K562 (cell line): Measurements from ENCODE around the gene TRMT10A. TPM values are rescaled to one million over a fixed set of nuclear protein-coding genes. Genes with fewer than 3 reads are reported as not detected.

Source experiments
- ATAC-seq: fragments of 200-7000 bp; cut with Tn5 transposase; 3 replicates; pipeline ENCODE4 v1.9.1; 2020; ENCODE audit warnings: moderate library complexity
- BruUV-seq: library from RNA; stranded (reverse); fragments of 400-500 nt; replicated peaks from 2 replicates; lab custom pipeline; 2021; lab: Mats Ljungman, UMichigan
- CTCF ChIA-PET: fragments of 300-600 bp; formaldehyde crosslinking; extraction: SDS; loops from one replicate; lab custom pipeline; 2021; ENCODE audit warnings: low intra/inter-chr PET ratio; lab: Yijun Ruan, JAX
- POLR2A ChIA-PET: fragments of 300-600, 350-650 bp; sonication (Branson Sonifier 250); formaldehyde crosslinking; extraction: SDS; loops from one replicate; lab custom pipeline; 2021; ENCODE audit warnings: antibody characterized with exemption, inconsistent platforms; lab: Yijun Ruan, JAX
- DNase-seq, 4 experiments: peaks; one replicate each; pipeline versions ENCODE4 v3.0.0 to v3.0.0-alpha.2; 2011 to 2018; ENCODE audit warnings: low spot score in 3 of 4, mixed read lengths in 3 of 4; ENCODE audit errors: extremely low read depth in 1 of 4
- FAIRE-seq: peaks from 2 replicates; lab custom pipeline; 2011; peaks lifted over from hg19 to GRCh38; lab: Jason Lieb, UNC
- H2AFZ ChIP-seq: 2 replicates; pipeline ENCODE4 v1.6.0; 2011; ENCODE audit warnings: low read depth, low read length, control low read depth, inconsistent platforms
- H3K27ac ChIP-seq: fragments of 200-600 bp; 3 replicates; pipeline ENCODE4 v1.8.0; 2011; ENCODE audit warnings: low read depth, mild to moderate bottlenecking, control low read depth, inconsistent platforms, low read length, moderate library complexity, mixed read lengths; ENCODE audit errors: extremely low read depth
- H3K27me3 ChIP-seq, 2 experiments: fragments of 300-600 bp in 1 of 2; 2 replicates in 1 of 2; 3 replicates in 1 of 2; pipeline versions ENCODE4 v1.6.0 to v1.8.0; 2011; ENCODE audit warnings: inconsistent platforms in 2 of 2, low read length in 2 of 2, mild to moderate bottlenecking in 1 of 2, mixed read lengths in 1 of 2, moderate library complexity in 1 of 2; ENCODE audit not compliant: control insufficient read depth in 2 of 2, insufficient read depth in 2 of 2
- H3K36me3 ChIP-seq: fragments of 300-600 bp; 3 replicates; pipeline ENCODE4 v1.8.0; 2011; ENCODE audit warnings: mild to moderate bottlenecking, low read length, inconsistent platforms; ENCODE audit not compliant: control insufficient read depth, insufficient read depth
- H3K4me1 ChIP-seq, 2 experiments: fragments of 200-600 bp in 1 of 2; replicated peaks in 1 of 2; 2 replicates in 1 of 2; 3 replicates in 1 of 2; pipeline versions ENCODE4 v1.5.1 to v1.8.0; 2011; ENCODE audit warnings: inconsistent platforms in 2 of 2, low read length in 2 of 2, mild to moderate bottlenecking in 1 of 2, mixed read lengths in 1 of 2, moderate library complexity in 1 of 2; ENCODE audit not compliant: control insufficient read depth in 2 of 2, insufficient read depth in 2 of 2
- H3K4me2 ChIP-seq: 2 replicates; pipeline ENCODE4 v1.6.1; 2011; ENCODE audit warnings: low read length, control low read depth, inconsistent platforms, mixed read lengths; ENCODE audit not compliant: insufficient read depth
- H3K4me3 ChIP-seq: fragments of 200-600 bp; sonication (generic), shearing (Covaris generic); 2 replicates; pipeline ENCODE4 v1.5.1; 2016; ENCODE audit warnings: control low read depth, inconsistent platforms
- H3K79me2 ChIP-seq: fragments of 200-600 bp; 3 replicates; pipeline ENCODE4 v1.8.0; 2011; ENCODE audit warnings: low read length, inconsistent platforms; ENCODE audit not compliant: control insufficient read depth, insufficient read depth
- H3K9ac ChIP-seq, 2 experiments: 2 replicates each; pipeline versions ENCODE4 v1.6.0 to v1.6.1; 2011; ENCODE audit warnings: low read depth in 2 of 2, low read length in 2 of 2, control low read depth in 1 of 2, inconsistent platforms in 1 of 2, mild to moderate bottlenecking in 1 of 2, mixed read lengths in 1 of 2; ENCODE audit not compliant: insufficient read depth in 1 of 2
- H3K9me1 ChIP-seq: one replicate; pipeline ENCODE4 v1.6.0; 2011; ENCODE audit warnings: inconsistent platforms, mild to moderate bottlenecking, low read length, moderate library complexity; ENCODE audit not compliant: control insufficient read depth, insufficient read depth
- H3K9me3 ChIP-seq: replicated peaks from 2 replicates; pipeline ENCODE4 v1.5.1; 2011; ENCODE audit warnings: low read depth, low read length, inconsistent platforms; ENCODE audit not compliant: control insufficient read depth, insufficient read depth
- H4K20me1 ChIP-seq: replicated peaks from 2 replicates; pipeline ENCODE4 v1.6.1; 2011; ENCODE audit warnings: low read length, inconsistent platforms, mixed read lengths; ENCODE audit not compliant: control insufficient read depth, insufficient read depth
- ELF4 ChIP-seq: fragments of 450-650 bp; formaldehyde crosslinking; IDR thresholded peaks from 2 replicates; pipeline ENCODE4 v1.4.0; 2022; ENCODE audit warnings: missing genetic modification characterization
- FOXA1 ChIP-seq: fragments of 450-650 bp; IDR thresholded peaks from 2 replicates; pipeline ENCODE4 v1.6.1; 2016; ENCODE audit warnings: mild to moderate bottlenecking, borderline replicate concordance
- GTF2A2 ChIP-seq: IDR thresholded peaks from 2 replicates; pipeline ENCODE4 v1.6.1; 2016; ENCODE audit warnings: mild to moderate bottlenecking, missing genetic modification characterization, missing compliant biosample characterization
- MYBL2 ChIP-seq, 2 experiments: fragments of 450-650 bp in 1 of 2; sonication (generic) in 1 of 2; formaldehyde crosslinking in 1 of 2; IDR thresholded peaks; 2 replicates each; pipeline versions ENCODE4 v1.6.1 to v1.8.1; 2017 to 2022; ENCODE audit warnings: borderline replicate concordance in 1 of 2, inconsistent platforms in 1 of 2, low read depth in 1 of 2, mild to moderate bottlenecking in 1 of 2, missing genetic modification reagents in 1 of 2, moderate library complexity in 1 of 2
- POLR3A ChIP-seq: IDR thresholded peaks from 2 replicates; pipeline ENCODE4 v1.6.1; 2011; ENCODE audit warnings: borderline replicate concordance, mild to moderate bottlenecking, moderate library complexity; ENCODE audit not compliant: insufficient read length, insufficient read depth; ENCODE audit errors: extremely low read depth
- PTBP1 ChIP-seq: fragments of 200-400 bp; formaldehyde crosslinking; IDR thresholded peaks from 2 replicates; pipeline ENCODE4 v1.6.1; 2017; ENCODE audit warnings: low read depth, low read length
- TRIM28 ChIP-seq: fragments of 450-650 bp; IDR thresholded peaks from 2 replicates; pipeline ENCODE4 v1.6.1; 2017
- ZC3H4 ChIP-seq: sonication (generic); formaldehyde crosslinking; IDR thresholded peaks from 2 replicates; pipeline ENCODE4 v1.9.0; 2021; ENCODE audit warnings: missing genetic modification reagents, borderline replicate concordance
- ZFX ChIP-seq: sonication (generic); formaldehyde crosslinking; IDR thresholded peaks from 2 replicates; pipeline ENCODE4 v1.8.0; 2022; ENCODE audit warnings: mild to moderate bottlenecking, missing genetic modification reagents, moderate library complexity
- ZNF263 ChIP-seq: sonication (generic); formaldehyde crosslinking; IDR thresholded peaks from 2 replicates; pipeline ENCODE4 v1.8.0; 2022; ENCODE audit warnings: mild to moderate bottlenecking, missing genetic modification reagents, borderline replicate concordance
- ZNF354B ChIP-seq: fragments of 250-450 bp; sonication (Bioruptor Pico); IDR thresholded peaks from 2 replicates; pipeline ENCODE4 v1.4.0; 2020
- in situ Hi-C: fragments of 300-500 bp; cut with MboI; formaldehyde crosslinking; loops from 4 replicates; pipeline ENCODE4 v1.15.0; 2018; ENCODE audit warnings: inconsistent platforms, mixed read lengths
- intact Hi-C: fragments of 100-400 bp; cut with micrococcal nuclease; formaldehyde crosslinking; loops from 2 replicates; pipeline ENCODE4 v1.14.2; 2022
- polyA plus RNA-seq, 8 experiments: library from polyadenylated mRNA; depleted of rRNA in 4 of 8; stranded (reverse) in 5 of 8; unstranded in 3 of 8; fragments of >200 nt; fragmentation: Nextera tagmentation in 2 of 8; fragmentation: Illumina TruSeq in 1 of 8; extraction: Ambion mirVana in 2 of 8; extraction: Trizol in 1 of 8; gene quantifications; 2 replicates each; pipeline versions ENCODE4 v1.2.1 to v1.2.3, GENCODE V29; 2011 to 2014; ENCODE audit warnings: inconsistent platforms in 1 of 8, missing spikeins in 1 of 8
- total RNA-seq, 7 experiments: library from RNA; depleted of rRNA in 6 of 7; stranded (reverse); fragments of >200 nt in 6 of 7; fragmentation: Illumina TruSeq in 2 of 7; extraction: Trizol in 2 of 7; gene quantifications; 2 replicates each; pipeline versions ENCODE4 v1.2.1 to v1.2.3, GENCODE V29; 2011 to 2021; ENCODE audit warnings: low replicate concordance in 1 of 7
- TF ChIP-seq, protein P1 (sequence below): fragments of 150-350 bp; conservative IDR thresholded peaks from 2 replicates; pipeline ENCODE4 v1.6.1; 2014; ENCODE audit warnings: low read length
- TF ChIP-seq, protein P2 (sequence below): sonication (generic); formaldehyde crosslinking; IDR thresholded peaks from 2 replicates; pipeline ENCODE4 v1.8.0; 2022; ENCODE audit warnings: mild to moderate bottlenecking, missing genetic modification reagents

Gene TRMT10A
- total and polyA plus RNA-seq, 9 of the 15 experiments (the other 6 are each of a cell fraction or from before 2014, with no cell fraction given), result 6.5 to 16.1 (median 12.7) TPM

DNA sequence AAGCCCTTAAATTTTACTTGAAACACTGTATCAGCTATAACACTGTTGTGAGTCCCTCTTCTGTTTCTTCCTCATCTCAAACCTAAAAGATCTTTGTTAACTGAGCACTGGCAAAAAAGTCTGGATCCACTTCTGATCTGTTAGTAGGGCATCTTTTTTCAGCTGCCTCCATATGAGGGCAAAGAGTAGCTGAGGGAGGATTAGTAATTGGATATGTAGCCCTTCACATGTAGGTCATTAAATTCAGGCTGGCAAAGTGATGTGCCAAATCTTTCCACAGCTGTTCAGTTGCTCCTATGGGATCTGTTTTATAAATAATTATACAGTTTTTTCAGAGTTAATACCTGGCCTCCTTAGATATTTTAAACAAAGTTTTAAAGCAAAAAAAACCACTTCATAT is 1.1 kb upstream of the TRMT10A start:
- no peak overlapping the region for H3K9ac ChIP-seq
- no peak for ATAC-seq
- DNase-seq, result no peak
- peak overlapping the region; percentile 98 for H2AFZ ChIP-seq
- no peaks in the 10 kb centered on the region for H3K36me3 ChIP-seq
- H3K4me2 ChIP-seq, result no peak overlapping the region
- H3K4me1 ChIP-seq, result peaks cover 0 to 4% of the 10 kb centered on the region in 2 experiments; a peak in 1 of 5 replicates
- no peaks in the 10 kb centered on the region for H4K20me1 ChIP-seq
- H3K27me3 ChIP-seq, result no peaks in the 10 kb centered on the region
- no peak overlapping the region for H3K27ac ChIP-seq
- POLR2A ChIA-PET, result no interaction called here
- no TSS peak for BruUV-seq
- no peak for FAIRE-seq
- CTCF ChIA-PET, result no interaction called here
- no peak overlapping the region for H3K4me3 ChIP-seq
- no peaks in the 10 kb centered on the region for H3K9me1 ChIP-seq
- H3K9me3 ChIP-seq, result no peaks in the 10 kb centered on the region
- intact Hi-C loops, result loop anchor here (5.0 kb wide), 1 partner anchor 382 kb away; the partner anchor contains the start of gene DNAJB14
- no peaks in the 10 kb centered on the region for H3K79me2 ChIP-seq
- in situ Hi-C loops, result loop anchor here (10.0 kb wide), 2 partner anchors 230 to 310 kb away; no protein-coding TSS in a partner anchor
- TF ChIP-seq ZNF354B (CRISPR knock-in tag), result no peak
- TF ChIP-seq ZNF263 (CRISPR knock-in tag), result no peak
- TF ChIP-seq FOXA1, result no peak
- no peak for TF ChIP-seq ELF4 (CRISPR knock-in tag)
- no peak for TF ChIP-seq PTBP1
- TF ChIP-seq TRIM28, result no peak
- TF ChIP-seq MYBL2 (IDR thresholded peaks at IDR 0.05; ENCODE audit: low read depth), result no peak
- TF ChIP-seq MYBL2 (CRISPR knock-in tag; IDR thresholded peaks at IDR 0.05; ENCODE audit: borderline replicate concordance), result no peak
- no peak for TF ChIP-seq GTF2A2
- TF ChIP-seq ZFX (CRISPR knock-in tag), result no peak
- no peak for TF ChIP-seq POLR3A
- no peak for TF ChIP-seq ZC3H4
- TF ChIP-seq, protein P1, sequence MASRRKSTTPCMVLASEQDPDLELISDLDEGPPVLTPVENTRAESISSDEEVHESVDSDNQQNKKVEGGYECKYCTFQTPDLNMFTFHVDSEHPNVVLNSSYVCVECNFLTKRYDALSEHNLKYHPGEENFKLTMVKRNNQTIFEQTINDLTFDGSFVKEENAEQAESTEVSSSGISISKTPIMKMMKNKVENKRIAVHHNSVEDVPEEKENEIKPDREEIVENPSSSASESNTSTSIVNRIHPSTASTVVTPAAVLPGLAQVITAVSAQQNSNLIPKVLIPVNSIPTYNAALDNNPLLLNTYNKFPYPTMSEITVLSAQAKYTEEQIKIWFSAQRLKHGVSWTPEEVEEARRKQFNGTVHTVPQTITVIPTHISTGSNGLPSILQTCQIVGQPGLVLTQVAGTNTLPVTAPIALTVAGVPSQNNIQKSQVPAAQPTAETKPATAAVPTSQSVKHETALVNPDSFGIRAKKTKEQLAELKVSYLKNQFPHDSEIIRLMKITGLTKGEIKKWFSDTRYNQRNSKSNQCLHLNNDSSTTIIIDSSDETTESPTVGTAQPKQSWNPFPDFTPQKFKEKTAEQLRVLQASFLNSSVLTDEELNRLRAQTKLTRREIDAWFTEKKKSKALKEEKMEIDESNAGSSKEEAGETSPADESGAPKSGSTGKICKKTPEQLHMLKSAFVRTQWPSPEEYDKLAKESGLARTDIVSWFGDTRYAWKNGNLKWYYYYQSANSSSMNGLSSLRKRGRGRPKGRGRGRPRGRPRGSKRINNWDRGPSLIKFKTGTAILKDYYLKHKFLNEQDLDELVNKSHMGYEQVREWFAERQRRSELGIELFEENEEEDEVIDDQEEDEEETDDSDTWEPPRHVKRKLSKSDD, result no peak
- TF ChIP-seq, protein P2, sequence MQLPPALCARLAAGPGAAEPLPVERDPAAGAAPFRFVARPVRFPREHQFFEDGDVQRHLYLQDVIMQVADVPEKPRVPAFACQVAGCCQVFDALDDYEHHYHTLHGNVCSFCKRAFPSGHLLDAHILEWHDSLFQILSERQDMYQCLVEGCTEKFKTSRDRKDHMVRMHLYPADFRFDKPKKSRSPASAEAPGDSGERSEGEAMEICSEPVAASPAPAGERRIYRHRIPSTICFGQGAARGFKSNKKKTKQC (CRISPR knock-in tag), result no peak
